ENCODE results near the gene PCDHGB5.
"Not testable (repeated sequence)": the region's sequence is repeated elsewhere in the genome, so short reads cannot be mapped to it uniquely, and the experiment has no call there.

PCDHGB5 gene

DNA sequence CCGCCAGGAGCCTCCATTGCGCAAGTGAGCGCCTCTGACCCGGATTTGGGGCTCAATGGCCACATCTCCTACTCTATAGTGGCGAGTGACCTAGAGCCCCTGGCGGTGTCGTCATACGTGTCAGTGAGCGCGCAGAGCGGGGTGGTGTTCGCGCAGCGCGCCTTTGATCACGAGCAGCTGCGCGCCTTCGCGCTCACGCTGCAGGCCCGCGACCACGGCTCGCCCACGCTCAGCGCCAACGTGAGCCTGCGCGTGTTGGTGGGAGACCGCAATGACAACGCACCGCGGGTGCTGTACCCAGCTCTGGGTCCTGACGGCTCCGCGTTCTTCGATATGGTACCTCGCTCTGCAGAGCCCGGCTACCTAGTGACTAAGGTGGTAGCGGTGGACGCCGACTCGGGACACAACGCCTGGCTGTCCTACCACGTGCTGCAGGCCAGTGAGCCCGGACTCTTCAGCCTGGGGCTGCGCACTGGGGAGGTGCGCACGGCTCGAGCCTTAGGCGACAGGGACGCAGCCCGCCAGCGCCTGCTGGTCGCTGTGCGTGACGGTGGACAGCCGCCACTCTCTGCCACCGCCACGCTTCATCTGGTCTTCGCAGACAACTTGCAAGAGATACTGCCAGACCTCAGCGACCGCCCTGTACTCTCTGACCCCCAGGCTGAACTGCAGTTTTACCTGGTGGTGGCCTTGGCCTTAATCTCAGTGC, 12.0 kb downstream of the PCDHGB5 start:
- DNase-seq, result no peak

DNA sequence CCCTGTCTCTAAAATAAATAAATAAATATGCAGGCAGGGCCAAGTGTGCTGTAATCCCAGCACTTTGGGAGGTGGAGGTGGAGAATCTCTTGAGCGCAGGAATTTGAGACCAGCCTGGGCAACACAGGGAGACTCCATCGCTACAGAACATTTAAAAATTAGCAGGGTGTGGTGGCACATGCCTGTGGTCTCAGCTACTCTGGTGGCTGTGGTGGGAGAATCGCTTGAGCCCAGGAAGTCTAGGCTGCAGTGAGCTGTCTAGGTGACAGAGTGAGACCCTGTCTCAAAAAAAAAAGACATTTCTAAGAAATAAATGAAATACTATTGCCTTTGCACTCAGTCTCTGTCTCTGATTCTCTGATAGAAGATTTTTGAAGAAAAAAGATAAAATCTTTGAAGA, 13.8 kb downstream of the PCDHGB5 start:
- DNase-seq, result no peak

DNA sequence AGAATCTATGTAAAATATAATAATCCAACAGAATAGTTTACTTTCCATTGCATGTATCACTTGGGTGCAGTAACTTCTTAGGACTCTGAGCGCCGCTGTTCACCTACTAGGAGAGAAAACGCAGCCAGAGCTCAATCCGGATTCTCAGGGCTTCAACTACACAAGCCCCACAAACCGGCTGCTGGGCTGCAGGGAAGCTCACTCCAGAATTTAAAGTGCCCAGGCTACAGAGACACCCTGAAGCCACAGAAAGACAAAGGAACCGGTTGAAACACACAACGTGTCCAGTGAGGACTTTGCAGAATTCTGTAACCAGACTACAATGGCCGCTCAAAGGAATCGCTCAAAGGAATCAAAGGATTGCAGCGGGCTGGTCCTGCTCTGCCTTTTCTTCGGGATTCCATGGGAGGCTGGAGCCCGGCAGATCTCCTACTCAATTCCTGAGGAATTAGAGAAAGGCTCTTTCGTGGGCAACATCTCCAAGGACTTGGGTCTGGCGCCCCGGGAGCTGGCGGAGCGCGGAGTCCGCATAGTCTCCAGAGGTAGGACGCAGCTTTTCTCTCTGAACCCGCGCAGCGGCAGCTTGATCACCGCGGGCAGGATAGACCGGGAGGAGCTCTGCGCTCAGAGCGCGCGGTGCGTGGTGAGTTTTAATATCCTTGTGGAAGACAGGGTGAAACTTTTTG, 15.2 kb downstream of the PCDHGB5 start, which contains the start of gene PCDHGA10:
PCDHGA10 (plus strand) TSS at position 134 of the 686 bp plus-strand sequence; CDS start at position 323, 189 bp downstream.
- peak in 4 of 56 donors; percentile 20 to 38 (median 34) for DNase-seq

DNA sequence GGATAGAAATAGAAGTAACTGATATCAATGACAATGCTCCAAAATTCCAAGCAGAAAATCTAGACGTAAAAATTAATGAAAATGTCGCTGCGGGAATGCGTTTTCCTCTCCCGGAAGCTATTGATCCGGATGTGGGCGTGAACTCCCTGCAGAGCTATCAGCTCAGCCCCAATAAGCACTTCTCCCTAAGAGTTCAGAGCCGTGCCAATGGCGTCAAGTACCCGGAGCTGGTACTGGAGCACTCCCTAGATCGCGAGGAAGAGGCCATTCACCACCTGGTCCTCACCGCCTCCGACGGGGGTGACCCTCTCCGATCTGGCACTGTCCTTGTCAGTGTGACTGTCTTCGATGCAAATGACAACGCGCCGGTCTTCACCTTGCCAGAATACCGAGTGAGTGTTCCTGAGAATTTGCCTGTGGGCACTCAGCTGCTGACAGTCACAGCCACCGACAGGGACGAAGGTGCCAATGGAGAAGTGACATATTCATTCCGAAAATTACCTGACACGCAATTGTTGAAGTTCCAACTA, 15.9 kb downstream of the PCDHGB5 start:
- DNase-seq, result no peak

DNA sequence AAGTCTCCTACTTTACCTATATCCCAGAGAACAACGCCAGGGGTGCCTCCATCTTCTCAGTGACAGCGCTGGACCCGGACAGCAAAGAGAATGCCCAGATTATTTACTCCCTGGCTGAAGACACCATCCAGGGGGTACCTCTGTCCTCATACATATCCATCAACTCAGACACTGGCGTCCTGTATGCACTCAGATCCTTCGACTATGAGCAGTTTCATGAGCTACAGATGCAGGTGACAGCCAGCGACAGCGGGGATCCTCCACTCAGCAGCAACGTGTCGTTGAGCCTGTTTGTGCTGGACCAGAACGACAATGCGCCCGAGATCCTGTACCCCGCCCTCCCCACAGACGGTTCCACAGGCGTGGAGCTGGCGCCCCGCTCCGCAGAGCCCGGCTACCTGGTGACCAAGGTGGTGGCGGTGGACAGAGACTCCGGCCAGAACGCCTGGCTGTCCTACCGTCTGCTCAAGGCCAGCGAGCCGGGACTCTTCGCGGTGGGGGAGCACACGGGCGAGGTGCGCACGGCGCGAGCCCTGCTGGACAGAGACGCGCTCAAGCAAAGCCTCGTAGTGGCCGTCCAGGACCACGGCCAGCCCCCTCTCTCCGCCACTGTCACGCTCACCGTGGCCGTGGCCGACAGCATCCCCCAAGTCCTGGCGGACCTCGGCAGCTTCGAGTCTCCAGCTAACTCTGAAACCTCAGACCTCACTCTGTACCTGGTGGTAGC, 17.0 kb downstream of the PCDHGB5 start:
- DNase-seq, result not testable (repeated sequence)

DNA sequence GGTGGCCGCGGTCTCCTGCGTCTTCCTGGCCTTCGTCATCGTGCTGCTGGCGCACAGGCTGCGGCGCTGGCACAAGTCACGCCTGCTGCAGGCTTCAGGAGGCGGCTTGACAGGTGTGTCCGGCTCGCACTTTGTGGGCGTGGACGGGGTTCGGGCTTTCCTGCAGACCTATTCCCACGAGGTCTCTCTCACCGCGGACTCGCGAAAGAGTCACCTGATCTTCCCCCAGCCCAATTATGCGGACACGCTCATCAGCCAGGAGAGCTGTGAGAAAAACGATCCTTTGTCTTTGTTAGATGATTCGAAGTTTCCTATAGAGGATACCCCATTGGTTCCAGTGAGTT, 17.5 kb downstream of the PCDHGB5 start:
- DNase-seq, result not testable (repeated sequence)

DNA sequence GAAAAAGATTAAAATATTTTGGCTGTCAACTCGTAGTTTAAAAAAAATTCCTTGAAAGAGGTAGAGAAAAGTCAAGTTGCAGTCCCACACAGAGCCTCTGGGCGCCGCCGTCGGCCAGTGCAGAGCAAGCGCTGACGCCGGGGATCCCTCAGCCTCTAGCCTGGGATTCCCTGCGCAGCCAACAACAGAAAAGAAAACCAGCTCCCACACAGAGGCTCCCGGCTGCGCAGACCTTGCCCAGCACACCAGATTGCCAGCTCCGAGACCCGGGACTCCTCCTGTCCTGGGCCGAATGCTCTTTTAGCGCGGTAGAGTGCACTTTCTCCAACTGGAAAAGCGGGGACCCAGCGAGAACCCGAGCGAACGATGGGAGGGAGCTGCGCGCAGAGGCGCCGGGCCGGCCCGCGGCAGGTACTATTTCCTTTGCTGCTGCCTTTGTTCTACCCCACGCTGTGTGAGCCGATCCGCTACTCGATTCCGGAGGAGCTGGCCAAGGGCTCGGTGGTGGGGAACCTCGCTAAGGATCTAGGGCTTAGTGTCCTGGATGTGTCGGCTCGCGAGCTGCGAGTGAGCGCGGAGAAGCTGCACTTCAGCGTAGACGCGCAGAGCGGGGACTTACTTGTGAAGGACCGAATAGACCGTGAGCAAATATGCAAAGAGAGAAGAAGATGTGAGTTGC, 19.9 kb downstream of the PCDHGB5 start, which contains the start of gene PCDHGB7:
PCDHGB7 (plus strand) TSS at position 184 of the 679 bp plus-strand sequence; CDS start at position 367, 183 bp downstream.
- peak in 15 of 56 donors; percentile 11 to 64 (median 26) for DNase-seq

DNA sequence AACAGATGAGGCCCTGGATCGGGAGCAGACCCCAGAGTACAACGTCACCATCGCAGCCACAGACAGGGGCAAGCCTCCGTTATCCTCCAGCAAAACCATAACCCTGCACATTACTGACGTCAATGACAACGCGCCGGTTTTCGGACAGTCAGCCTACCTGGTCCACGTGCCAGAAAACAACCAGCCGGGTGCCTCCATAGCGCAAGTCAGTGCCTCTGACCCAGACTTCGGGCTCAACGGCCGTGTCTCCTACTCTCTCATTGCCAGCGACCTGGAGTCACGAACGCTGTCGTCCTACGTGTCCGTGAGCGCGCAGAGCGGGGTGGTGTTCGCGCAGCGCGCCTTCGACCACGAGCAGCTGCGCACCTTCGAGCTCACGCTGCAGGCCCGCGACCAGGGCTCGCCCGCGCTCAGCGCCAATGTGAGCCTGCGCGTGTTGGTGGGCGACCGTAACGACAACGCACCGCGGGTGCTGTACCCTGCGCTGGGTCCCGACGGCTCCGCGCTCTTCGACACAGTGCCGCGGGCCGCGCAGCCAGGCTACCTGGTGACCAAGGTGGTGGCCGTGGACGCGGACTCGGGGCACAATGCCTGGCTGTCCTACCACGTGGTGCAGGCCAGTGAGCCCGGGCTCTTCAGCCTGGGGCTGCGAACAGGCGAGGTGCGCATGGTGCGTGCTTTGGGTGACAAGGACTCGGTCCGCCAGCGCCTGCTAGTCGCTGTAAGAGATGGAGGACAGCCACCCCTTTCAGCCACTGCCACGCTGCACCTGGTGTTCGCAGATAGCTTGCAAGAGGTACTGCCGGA, 21.5 kb downstream of the PCDHGB5 start:
- DNase-seq, result no peak

DNA sequence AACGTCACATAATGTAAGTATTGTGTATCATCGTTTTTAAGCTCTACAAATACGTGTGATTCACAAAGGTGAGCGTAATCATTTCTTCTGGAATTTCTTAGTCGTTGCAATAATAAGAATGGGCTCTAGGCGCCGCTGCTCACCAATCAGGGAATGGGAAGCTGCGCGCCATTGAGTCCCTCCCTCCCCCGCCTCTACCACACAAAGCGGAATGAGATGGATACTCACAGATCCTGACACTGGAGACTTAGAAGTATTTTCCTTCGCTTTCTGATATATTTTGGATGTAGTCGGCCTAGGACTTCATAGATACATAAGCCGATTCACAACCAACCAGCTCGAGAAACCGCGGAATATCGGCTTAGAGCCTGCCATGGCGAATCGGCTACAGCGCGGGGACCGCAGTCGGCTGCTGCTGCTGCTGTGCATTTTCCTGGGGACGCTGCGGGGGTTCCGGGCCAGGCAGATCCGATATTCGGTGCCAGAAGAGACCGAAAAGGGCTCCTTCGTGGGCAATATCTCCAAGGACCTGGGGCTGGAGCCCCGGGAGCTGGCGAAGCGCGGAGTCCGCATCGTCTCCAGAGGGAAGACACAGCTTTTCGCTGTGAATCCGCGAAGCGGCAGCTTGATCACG, 23.2 kb downstream of the PCDHGB5 start, which contains the start of gene PCDHGA11:
PCDHGA11 (plus strand) TSS at position 197 of the 634 bp plus-strand sequence; CDS start at position 374, 177 bp downstream.
- peak in 1 of 56 donors; percentile 13 for DNase-seq

DNA sequence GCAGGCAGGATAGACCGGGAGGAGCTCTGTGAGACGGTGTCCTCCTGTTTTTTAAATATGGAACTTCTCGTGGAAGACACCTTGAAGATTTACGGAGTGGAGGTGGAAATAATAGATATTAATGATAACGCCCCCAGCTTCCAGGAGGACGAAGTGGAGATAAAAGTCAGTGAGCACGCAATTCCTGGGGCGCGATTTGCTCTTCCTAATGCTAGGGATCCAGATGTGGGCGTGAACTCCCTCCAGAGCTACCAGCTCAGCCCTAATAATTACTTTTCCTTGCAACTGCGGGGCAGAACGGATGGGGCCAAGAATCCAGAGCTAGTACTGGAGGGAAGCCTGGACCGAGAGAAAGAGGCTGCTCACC, 23.7 kb downstream of the PCDHGB5 start:
- DNase-seq, result no peak

DNA sequence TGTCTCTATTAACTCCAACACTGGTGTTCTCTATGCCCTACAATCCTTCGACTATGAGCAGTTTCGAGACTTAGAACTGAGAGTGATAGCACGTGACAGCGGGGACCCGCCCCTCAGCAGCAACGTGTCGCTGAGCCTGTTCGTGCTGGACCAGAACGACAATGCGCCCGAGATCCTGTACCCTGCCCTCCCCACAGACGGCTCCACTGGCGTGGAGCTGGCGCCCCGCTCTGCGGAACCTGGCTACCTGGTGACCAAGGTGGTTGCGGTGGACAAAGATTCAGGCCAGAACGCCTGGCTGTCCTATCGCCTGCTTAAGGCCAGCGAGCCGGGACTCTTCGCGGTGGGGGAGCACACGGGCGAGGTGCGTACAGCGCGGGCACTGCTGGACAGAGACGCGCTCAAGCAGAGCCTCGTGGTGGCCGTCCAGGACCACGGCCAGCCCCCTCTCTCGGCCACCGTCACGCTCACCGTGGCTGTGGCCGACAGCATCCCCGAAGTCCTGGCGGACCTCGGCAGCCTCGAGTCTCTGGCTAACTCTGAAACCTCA, 25.1 kb downstream of the PCDHGB5 start:
- DNase-seq, result no peak

DNA sequence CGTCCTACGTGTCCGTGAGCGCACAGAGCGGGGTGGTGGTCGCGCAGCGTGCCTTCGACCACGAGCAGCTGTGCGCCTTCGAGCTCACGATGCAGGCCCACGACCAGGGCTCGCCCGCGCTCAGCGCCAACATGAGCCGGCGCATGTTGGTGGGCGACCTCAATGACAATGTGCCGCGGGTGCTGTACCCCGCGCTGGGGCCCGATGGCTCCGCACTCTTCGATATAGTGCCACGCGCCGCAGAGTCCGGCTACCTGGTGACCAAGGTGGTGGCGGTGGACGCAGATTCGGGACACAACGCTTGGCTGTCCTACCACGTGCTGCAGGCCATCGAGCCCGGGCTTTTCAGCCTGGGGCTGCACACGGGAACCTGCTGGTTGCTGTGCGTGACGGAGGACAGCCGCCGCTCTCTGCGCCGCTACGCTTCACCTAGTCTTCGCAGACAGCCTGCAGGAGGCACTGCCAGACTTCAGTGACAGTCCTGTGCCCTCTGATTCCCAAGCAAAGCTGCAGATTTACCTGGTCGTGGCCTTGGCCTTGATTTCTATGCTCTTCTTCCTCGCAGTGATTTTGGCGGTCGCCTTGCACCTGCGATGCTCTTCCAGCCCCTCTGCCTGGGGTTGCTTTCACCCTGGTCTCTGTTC, 30.2 kb downstream of the PCDHGB5 start:
- DNase-seq, result no peak

DNA sequence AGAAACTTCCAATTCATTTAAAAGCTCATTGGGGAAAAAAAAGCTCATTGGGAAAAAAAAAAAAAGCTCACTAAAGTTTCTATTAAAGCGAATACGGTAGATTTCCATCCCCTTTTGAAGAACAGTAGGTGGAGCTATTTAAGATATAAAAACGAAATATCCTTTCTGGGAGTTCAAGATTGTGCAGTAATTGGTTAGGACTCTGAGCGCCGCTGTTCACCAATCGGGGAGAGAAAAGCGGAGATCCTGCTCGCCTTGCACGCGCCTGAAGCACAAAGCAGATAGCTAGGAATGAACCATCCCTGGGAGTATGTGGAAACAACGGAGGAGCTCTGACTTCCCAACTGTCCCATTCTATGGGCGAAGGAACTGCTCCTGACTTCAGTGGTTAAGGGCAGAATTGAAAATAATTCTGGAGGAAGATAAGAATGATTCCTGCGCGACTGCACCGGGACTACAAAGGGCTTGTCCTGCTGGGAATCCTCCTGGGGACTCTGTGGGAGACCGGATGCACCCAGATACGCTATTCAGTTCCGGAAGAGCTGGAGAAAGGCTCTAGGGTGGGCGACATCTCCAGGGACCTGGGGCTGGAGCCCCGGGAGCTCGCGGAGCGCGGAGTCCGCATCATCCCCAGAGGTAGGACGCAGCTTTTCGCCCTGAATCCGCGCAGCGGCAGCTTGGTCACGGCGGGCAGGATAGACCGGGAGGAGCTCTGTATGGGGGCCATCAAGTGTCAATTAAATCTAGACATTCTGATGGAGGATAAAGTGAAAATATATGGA, 32.8 kb downstream of the PCDHGB5 start, which contains the start of gene PCDHGA12:
PCDHGA12 (plus strand) TSS at position 176 of the 782 bp plus-strand sequence; CDS start at position 429, 253 bp downstream.
- peak in 8 of 56 donors; percentile 16 to 45 (median 22) for DNase-seq

DNA sequence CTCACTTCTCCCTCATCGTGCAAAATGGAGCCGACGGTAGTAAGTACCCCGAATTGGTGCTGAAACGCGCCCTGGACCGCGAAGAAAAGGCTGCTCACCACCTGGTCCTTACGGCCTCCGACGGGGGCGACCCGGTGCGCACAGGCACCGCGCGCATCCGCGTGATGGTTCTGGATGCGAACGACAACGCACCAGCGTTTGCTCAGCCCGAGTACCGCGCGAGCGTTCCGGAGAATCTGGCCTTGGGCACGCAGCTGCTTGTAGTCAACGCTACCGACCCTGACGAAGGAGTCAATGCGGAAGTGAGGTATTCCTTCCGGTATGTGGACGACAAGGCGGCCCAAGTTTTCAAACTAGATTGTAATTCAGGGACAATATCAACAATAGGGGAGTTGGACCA, 33.5 kb downstream of the PCDHGB5 start:
- no peak for DNase-seq

DNA sequence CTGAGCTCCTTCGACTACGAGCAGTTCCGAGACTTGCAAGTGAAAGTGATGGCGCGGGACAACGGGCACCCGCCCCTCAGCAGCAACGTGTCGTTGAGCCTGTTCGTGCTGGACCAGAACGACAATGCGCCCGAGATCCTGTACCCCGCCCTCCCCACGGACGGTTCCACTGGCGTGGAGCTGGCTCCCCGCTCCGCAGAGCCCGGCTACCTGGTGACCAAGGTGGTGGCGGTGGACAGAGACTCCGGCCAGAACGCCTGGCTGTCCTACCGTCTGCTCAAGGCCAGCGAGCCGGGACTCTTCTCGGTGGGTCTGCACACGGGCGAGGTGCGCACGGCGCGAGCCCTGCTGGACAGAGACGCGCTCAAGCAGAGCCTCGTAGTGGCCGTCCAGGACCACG, 34.6 kb downstream of the PCDHGB5 start:
- DNase-seq, result not testable (repeated sequence)

DNA sequence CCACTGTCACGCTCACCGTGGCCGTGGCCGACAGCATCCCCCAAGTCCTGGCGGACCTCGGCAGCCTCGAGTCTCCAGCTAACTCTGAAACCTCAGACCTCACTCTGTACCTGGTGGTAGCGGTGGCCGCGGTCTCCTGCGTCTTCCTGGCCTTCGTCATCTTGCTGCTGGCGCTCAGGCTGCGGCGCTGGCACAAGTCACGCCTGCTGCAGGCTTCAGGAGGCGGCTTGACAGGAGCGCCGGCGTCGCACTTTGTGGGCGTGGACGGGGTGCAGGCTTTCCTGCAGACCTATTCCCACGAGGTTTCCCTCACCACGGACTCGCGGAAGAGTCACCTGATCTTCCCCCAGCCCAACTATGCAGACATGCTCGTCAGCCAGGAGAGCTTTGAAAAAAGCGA, 35.0 kb downstream of the PCDHGB5 start:
- DNase-seq, result not testable (repeated sequence)

DNA sequence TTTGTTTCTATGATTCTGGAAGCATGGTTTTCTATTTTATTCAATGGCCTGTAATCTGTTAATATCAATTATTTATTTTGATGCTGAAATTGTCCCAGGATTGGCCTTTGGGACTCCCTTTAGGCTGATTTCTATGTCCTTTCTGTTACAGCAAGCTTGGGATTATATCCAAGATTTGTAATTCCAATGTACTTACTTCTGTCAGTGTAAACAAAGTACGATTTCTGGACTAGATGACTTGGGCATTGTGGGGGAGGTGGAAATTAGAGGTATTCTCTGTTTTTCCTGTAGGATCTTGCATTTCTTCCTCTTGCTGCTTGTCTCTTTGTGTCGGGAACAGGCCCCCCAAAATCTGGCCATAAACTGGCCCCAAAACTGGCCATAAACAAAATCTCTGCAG, 36.3 kb downstream of the PCDHGB5 start:
- no peak for DNase-seq

DNA sequence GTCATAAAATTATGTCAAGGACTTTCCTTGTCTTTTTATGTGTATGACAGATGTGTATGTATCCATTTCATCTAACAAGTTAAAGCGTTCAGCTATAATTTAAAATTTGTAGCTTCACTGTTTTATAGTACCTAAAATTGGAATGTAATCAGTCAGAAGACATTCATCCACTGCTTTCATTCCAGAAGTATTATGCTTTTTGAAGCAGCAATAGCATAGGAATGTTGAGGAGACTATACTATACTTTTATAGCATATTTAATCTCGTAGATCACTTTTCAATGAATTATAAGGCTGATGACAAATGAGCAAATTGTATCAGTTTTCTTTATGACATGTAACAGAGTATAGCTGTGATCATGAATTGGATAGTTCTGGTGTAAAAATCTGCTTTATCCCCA, 39.5 kb downstream of the PCDHGB5 start:
- no peak for DNase-seq

Data from nucleus accumbens (tissue), 56 donors.